Uterus (tissue), 2 donors: ENCODE measurements around the gene INSL6.

Experiments
- CTCF ChIP-seq, 4 experiments: fragments of 200-600 bp in 2 of 4; fragments of 450-650 bp in 2 of 4; sonication (generic) in 2 of 4; IDR thresholded peaks; one replicate each; pipeline ENCODE4 v1.5.1; 2016 to 2019; ENCODE audit warnings: antibody characterized with exemption in 4 of 4, mild to moderate bottlenecking in 2 of 4, moderate library complexity in 1 of 4
- POLR2A ChIP-seq, 2 donors: fragments of 450-650 bp; IDR thresholded peaks; one replicate each; pipeline ENCODE4 v1.6.1; 2016; ENCODE audit warnings: antibody characterized with exemption in 2 of 2, mild to moderate bottlenecking in 1 of 2, moderate library complexity in 1 of 2

GRCh38 chr9:5146241-5146640 is 39.2 kb downstream of the INSL6 start:
- TF ChIP-seq CTCF (IDR thresholded peaks at IDR 0.05) (no peak), POLR2A (IDR thresholded peaks at IDR 0.05) (no peak)
